A549 (cell line): Measurements from ENCODE around the gene IFFO2. TPM values are rescaled to one million over a fixed set of nuclear protein-coding genes. Genes with fewer than 3 reads are reported as not detected.

Experiments used
- ATAC-seq, 2 experiments: fragments of 200-7000 bp in 1 of 2; fragments of >200 bp in 1 of 2; cut with Nextera tagmentation in 1 of 2; cut with Tn5 transposase in 1 of 2; 3 replicates each; pipeline versions ENCODE4 v1.8.0 to v1.9.1; 2018 to 2020; ENCODE audit warnings: mild to moderate bottlenecking in 1 of 2, moderate library complexity in 1 of 2
- CTCF ChIA-PET: fragments of 300-600 bp; sonication (Branson Sonifier 250); formaldehyde crosslinking; extraction: SDS; loops from one replicate; lab custom pipeline; 2021; ENCODE audit warnings: antibody characterized with exemption, inconsistent platforms; lab: Yijun Ruan, JAX
- POLR2A ChIA-PET: fragments of 350-600 bp; formaldehyde crosslinking; extraction: SDS; loops from one replicate; lab custom pipeline; 2021; ENCODE audit warnings: antibody characterized with exemption, inconsistent platforms; lab: Yijun Ruan, JAX
- DNase-seq, 2 experiments: peaks; one replicate each; pipeline versions ENCODE4 v3.0.0 to v3.0.0-alpha.2; 2011 to 2016; ENCODE audit warnings: low read depth in 1 of 2, low spot score in 1 of 2
- FAIRE-seq: peaks from 2 replicates; lab custom pipeline; 2011; peaks lifted over from hg19 to GRCh38; lab: Jason Lieb, UNC
- H3K27ac ChIP-seq, 2 experiments: fragments of >200 bp; sonication (Bioruptor Twin); formaldehyde crosslinking; 3 replicates each; pipeline ENCODE4 v1.5.1; 2016 to 2017
- H3K4me1 ChIP-seq: fragments of >200 bp; sonication (Bioruptor Twin); formaldehyde crosslinking; 3 replicates; pipeline ENCODE4 v1.6.1; 2016
- H3K4me2 ChIP-seq: fragments of >200 bp; sonication (Bioruptor Twin); formaldehyde crosslinking; 3 replicates; pipeline ENCODE4 v1.6.1; 2016
- H3K4me3 ChIP-seq: fragments of >200 bp; sonication (Bioruptor Twin); formaldehyde crosslinking; 3 replicates; pipeline ENCODE4 v1.5.1; 2016
- H3K9me3 ChIP-seq: fragments of >200 bp; sonication (Bioruptor Twin); formaldehyde crosslinking; 3 replicates; pipeline ENCODE4 v1.6.1; 2016
- CBX2 ChIP-seq: fragments of 200-600 bp; sonication (generic); IDR thresholded peaks from 2 replicates; pipeline ENCODE4 v1.6.1; 2016; ENCODE audit warnings: low read depth, mild to moderate bottlenecking, borderline replicate concordance
- CHD4 ChIP-seq: fragments of 200-600 bp; sonication (generic); IDR thresholded peaks from 2 replicates; pipeline ENCODE4 v1.6.1; 2016; ENCODE audit warnings: antibody characterized with exemption, mild to moderate bottlenecking, borderline replicate concordance
- ESRRA ChIP-seq: fragments of 150-350 bp; IDR thresholded peaks from 2 replicates; pipeline ENCODE4 v1.6.1; 2014; ENCODE audit warnings: mild to moderate bottlenecking, low read length, borderline replicate concordance
- FOXS1 ChIP-seq: fragments of 250-450 bp; sonication (Bioruptor Pico); IDR thresholded peaks from 2 replicates; pipeline ENCODE4 v1.5.0; 2020; ENCODE audit warnings: mild to moderate bottlenecking, moderate library complexity
- HDAC2 ChIP-seq: fragments of 200-600 bp; sonication (generic); IDR thresholded peaks from 2 replicates; pipeline ENCODE4 v1.6.1; 2016
- HEYL ChIP-seq: fragments of 250-450 bp; sonication (Bioruptor Pico); IDR thresholded peaks from 2 replicates; pipeline ENCODE4 v1.8.0; 2021; ENCODE audit warnings: mild to moderate bottlenecking, moderate library complexity
- HOXA7 ChIP-seq: fragments of 250-450 bp; sonication (Bioruptor Pico); IDR thresholded peaks from 2 replicates; pipeline ENCODE4 v1.5.0; 2020; ENCODE audit warnings: mild to moderate bottlenecking, moderate library complexity
- KDM1A ChIP-seq: fragments of 200-600 bp; sonication (generic); IDR thresholded peaks from 2 replicates; pipeline ENCODE4 v1.6.1; 2016; ENCODE audit warnings: low read depth, mild to moderate bottlenecking
- MYC ChIP-seq: IDR thresholded peaks from 2 replicates; pipeline ENCODE4 v1.6.1; 2012; ENCODE audit warnings: mild to moderate bottlenecking, inconsistent platforms, low read length, improper control_type of control experiment, borderline replicate concordance
- PHF8 ChIP-seq: fragments of 200-600 bp; sonication (generic); IDR thresholded peaks from 2 replicates; pipeline ENCODE4 v1.6.1; 2016; ENCODE audit warnings: low read depth, mild to moderate bottlenecking, antibody characterized with exemption, moderate library complexity, borderline replicate concordance
- POLR2AphosphoS2 ChIP-seq: conservative IDR thresholded peaks from 2 replicates; pipeline ENCODE4 v1.6.1; 2012; ENCODE audit warnings: low read length, improper control_type of control experiment, inconsistent platforms
- SMC3 ChIP-seq: fragments of >200 bp; sonication (Bioruptor Twin); formaldehyde crosslinking; IDR thresholded peaks from 3 replicates; pipeline ENCODE4 v1.6.1; 2018; ENCODE audit warnings: inconsistent platforms
- TP53 ChIP-seq: fragments of 250-450 bp; sonication (Bioruptor Pico); IDR thresholded peaks from 2 replicates; pipeline ENCODE4 v1.5.0; 2021; ENCODE audit warnings: mild to moderate bottlenecking, moderate library complexity
- WGBS: methylation state at CpG from one replicate; pipeline ENCODE4 v1.1.6; 2017; ENCODE audit errors: missing lambda C conversion rate; 5-methylcytosine and 5-hydroxymethylcytosine counted together
- polyA plus RNA-seq, 4 experiments: library from polyadenylated mRNA; depleted of rRNA in 3 of 4; stranded (reverse); fragments of >200 nt; fragmentation: RNase III in 1 of 4; extraction: RNeasy Plus Mini Kit Qiagen cat#74134 plus additional on column Dnase treatment in 1 of 4; gene quantifications; 2 replicates in 3 of 4; 3 replicates in 1 of 4; pipeline ENCODE4 v1.2.3, GENCODE V29; 2011 to 2017
- TF ChIP-seq, protein P1 (sequence below): IDR thresholded peaks from 2 replicates; pipeline ENCODE4 v1.6.1; 2012
- TF ChIP-seq, protein P2 (sequence below): fragments of 250-450 bp; sonication (Bioruptor Pico); IDR thresholded peaks from 2 replicates; pipeline ENCODE4 v1.5.0; 2021; ENCODE audit warnings: mild to moderate bottlenecking, moderate library complexity, borderline replicate concordance

IFFO2 gene
- polyA plus RNA-seq, 2 of the 4 experiments (the other 2 are of a cell fraction), result 24.3 to 53.9 TPM

DNA sequence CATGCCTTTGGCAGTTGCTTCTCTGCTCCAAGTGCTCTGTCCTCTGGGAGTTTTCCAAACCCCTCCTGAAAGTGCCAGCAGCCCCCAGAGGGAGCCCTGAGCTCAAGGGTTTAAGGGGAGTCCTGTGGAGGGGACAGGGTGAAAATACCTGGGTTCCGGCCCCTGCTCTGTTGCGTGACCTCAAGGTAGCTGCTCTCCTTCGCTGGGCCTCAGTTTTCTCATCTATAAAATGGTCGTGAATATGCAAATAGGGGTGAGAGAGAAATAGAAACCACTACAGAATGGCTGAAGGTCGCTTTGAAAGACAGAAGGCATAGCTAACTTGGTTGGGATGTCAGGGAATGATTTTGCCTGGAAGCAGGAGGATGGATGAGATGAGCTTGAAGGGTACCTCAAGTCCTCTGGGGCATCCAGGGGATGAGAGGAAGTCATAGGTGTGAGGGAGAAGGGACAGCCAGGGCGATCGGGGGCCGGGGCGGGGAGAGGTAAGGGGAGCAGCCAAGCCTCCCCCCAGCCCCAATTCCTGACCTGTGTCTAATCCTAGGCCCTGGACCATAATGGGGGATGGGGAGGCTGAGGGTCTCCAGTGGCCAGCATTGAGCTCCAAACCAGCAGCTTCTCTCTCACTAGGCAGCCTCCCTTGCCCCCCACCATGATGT is 12.4 kb downstream of the IFFO2 start:
- no peaks in the 10 kb centered on the region for H3K9me3 ChIP-seq
- no peak for ATAC-seq
- POLR2A ChIA-PET, result no interaction called here
- peak overlapping the region; percentile 53 to 75; a peak in 4 of 6 replicates for H3K27ac ChIP-seq
- 86% methylated on average over 9 of the region's 9 CpGs for WGBS
- DNase-seq, result no peak
- H3K4me3 ChIP-seq, result no peak overlapping the region
- TF ChIP-seq FOXS1, result no peak
- TF ChIP-seq CHD4, result no peak
- TF ChIP-seq KDM1A, result peak; percentile 82
- TF ChIP-seq HDAC2, result no peak
- TF ChIP-seq PHF8, result no peak
- TF ChIP-seq HEYL (CRISPR knock-in tag), result no peak
- no peak for TF ChIP-seq SMC3
- no peak for TF ChIP-seq MYC
- no peak overlapping the region for H3K4me2 ChIP-seq
- CTCF ChIA-PET, result interaction anchor here (1.2 to 4.4 kb wide), 5 partner anchors 12 to 151 kb away, joined by 3 to 23 read pairs (median 7); no protein-coding TSS in a partner anchor
- FAIRE-seq, result no peak
- H3K4me1 ChIP-seq, result peaks cover 83% of the 10 kb centered on the region

DNA sequence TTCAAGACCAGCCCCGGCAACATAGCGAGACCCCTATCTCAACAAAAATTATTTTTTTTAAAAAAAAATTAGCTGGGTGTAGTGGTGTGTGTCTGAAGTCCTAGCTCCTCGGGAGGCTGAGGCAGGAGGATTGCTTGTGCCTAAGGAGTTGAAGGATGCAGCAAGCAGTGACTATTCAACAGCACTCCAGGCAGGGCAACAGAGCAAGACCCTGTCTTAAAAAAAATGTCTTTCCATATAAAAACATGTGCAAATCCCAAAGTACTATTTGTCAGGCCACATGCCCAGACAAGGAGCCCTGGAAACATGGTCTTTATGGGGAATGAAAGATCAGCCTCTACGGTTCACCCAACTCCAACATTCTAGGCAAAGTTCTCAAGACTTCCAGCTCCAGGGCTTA is 13.3 kb downstream of the IFFO2 start:
- no peak for DNase-seq
- Histone ChIP-seq H3K4me1 (peaks cover 83% of the 10 kb centered on the region), H3K4me3 (no peak overlapping the region), H3K9me3 (no peaks in the 10 kb centered on the region), H3K27ac (peak overlapping the region in 1 of 2 experiments; percentile 4; a peak in 1 of 6 replicates), H3K4me2 (no peak overlapping the region)
- TF ChIP-seq, protein P1, sequence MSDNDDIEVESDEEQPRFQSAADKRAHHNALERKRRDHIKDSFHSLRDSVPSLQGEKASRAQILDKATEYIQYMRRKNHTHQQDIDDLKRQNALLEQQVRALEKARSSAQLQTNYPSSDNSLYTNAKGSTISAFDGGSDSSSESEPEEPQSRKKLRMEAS, result no peak
- TF ChIP-seq CBX2, result no peak
- no peak for TF ChIP-seq POLR2AphosphoS2
- no peak for TF ChIP-seq TP53 (CRISPR knock-in tag)
- TF ChIP-seq HOXA7 (CRISPR knock-in tag), result no peak
- TF ChIP-seq, protein P2, sequence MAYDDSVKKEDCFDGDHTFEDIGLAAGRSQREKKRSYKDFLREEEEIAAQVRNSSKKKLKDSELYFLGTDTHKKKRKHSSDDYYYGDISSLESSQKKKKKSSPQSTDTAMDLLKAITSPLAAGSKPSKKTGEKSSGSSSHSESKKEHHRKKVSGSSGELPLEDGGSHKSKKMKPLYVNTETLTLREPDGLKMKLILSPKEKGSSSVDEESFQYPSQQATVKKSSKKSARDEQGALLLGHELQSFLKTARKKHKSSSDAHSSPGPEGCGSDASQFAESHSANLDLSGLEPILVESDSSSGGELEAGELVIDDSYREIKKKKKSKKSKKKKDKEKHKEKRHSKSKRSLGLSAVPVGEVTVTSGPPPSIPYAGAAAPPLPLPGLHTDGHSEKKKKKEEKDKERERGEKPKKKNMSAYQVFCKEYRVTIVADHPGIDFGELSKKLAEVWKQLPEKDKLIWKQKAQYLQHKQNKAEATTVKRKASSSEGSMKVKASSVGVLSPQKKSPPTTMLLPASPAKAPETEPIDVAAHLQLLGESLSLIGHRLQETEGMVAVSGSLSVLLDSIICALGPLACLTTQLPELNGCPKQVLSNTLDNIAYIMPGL, result no peak
- no peak for ATAC-seq
- FAIRE-seq, result no peak
- ChIA-PET POLR2A (no interaction called here), CTCF (interaction anchor here (1.0 to 4.4 kb wide), 5 partner anchors 11 to 153 kb away, joined by 3 to 23 read pairs (median 6); no protein-coding TSS in a partner anchor)
- 93% methylated on average over 4 of the region's 4 CpGs for WGBS

DNA sequence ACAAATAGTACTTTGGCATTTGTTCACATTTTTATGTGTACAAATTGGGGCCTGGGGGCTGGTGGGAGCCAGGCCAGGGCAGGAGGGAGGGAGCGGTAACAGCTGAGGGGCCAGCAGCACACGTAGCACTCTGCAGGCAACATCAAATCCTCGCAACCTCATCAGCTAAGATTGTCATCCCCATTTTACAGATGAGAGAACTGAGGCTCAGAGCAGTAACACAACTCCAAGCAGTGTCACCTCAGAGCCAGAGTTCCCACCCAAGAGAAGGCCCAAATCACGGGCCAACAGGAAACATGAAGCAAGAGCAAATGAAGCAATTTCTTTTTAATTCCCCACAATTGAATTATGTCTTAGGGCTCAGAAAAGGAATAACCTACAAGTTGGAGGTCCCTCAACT is 14.1 kb downstream of the IFFO2 start:
- H3K4me2 ChIP-seq, result no peak overlapping the region
- no peaks in the 10 kb centered on the region for H3K9me3 ChIP-seq
- POLR2A ChIA-PET, result no interaction called here
- no peak overlapping the region for H3K4me3 ChIP-seq
- TF ChIP-seq ESRRA (no peak), KDM1A (peak; percentile 77; the same call in 1 of the 2 replicates)
- TF ChIP-seq, all 56 proteins: peak for 1
- DNase-seq (no peak), ATAC-seq (no peak), FAIRE-seq (no peak)
- CTCF ChIA-PET, result interaction anchor here (1.0 to 2.7 kb wide), 5 partner anchors 12 to 154 kb away, joined by 3 to 13 read pairs (median 5); no protein-coding TSS in a partner anchor
- 89% methylated on average over 4 of the region's 4 CpGs for WGBS
- Histone ChIP-seq H3K27ac (peak overlapping the region in 1 of 2 experiments; percentile 68; a peak in 3 of 6 replicates), H3K4me1 (peaks cover 83% of the 10 kb centered on the region)
